Ovary (tissue), 3 donors: ENCODE measurements around the gene CCNI2.

ENCODE experiments used
- CTCF ChIP-seq, 3 donors: fragments of 450-650 bp in 2 of 3; fragments of 200-600 bp in 1 of 3; IDR thresholded peaks; one replicate each; pipeline versions ENCODE4 v1.5.1 to v1.8.0; 2016 to 2022; ENCODE audit warnings: antibody characterized with exemption in 3 of 3, mild to moderate bottlenecking in 1 of 3
- POLR2A ChIP-seq: fragments of 450-650 bp; IDR thresholded peaks from one replicate; pipeline ENCODE4 v1.6.1; 2017; ENCODE audit warnings: antibody characterized with exemption, mild to moderate bottlenecking, moderate library complexity
- donor health status: DM: no; HTN: no; CAD: no.

DNA sequence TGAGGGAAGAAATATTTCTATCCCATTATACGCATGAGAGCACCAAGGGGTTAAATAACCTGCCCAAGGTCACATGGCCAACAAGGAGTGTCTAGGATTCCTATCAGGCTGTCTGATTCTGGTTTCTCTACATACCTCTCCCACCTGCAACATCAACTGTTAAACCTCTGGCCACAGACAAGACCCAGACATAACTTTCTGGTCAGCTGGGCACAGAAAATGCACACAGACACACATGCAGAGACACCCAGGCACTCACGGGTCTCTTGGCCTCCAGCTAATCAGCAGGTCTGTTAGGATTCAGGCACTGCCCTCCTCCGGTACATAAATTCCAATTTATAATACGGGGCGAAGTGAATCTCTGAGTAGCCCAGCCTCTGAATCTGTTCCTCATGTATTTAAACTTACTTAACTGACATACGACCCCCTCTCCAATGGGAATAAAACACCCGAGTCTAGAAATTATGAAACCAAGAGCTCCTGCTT lies 28.3 kb downstream of the CCNI2 start:
- TF ChIP-seq CTCF (IDR thresholded peaks at IDR 0.05), result no peak
- no peak for TF ChIP-seq POLR2A
